K562 (cell line): ENCODE results near the gene ADRM1. TPM values are rescaled to one million over a fixed set of nuclear protein-coding genes. Genes with fewer than 3 reads are reported as not detected.

Source experiments
- ATAC-seq: fragments of 200-7000 bp; cut with Tn5 transposase; 3 replicates; pipeline ENCODE4 v1.9.1; 2020; ENCODE audit warnings: moderate library complexity
- BruUV-seq: library from RNA; stranded (reverse); fragments of 400-500 nt; replicated peaks from 2 replicates; lab custom pipeline; 2021; lab: Mats Ljungman, UMichigan
- CTCF ChIA-PET: fragments of 300-600 bp; formaldehyde crosslinking; extraction: SDS; loops from one replicate; lab custom pipeline; 2021; ENCODE audit warnings: low intra/inter-chr PET ratio; lab: Yijun Ruan, JAX
- POLR2A ChIA-PET: fragments of 300-600, 350-650 bp; sonication (Branson Sonifier 250); formaldehyde crosslinking; extraction: SDS; loops from one replicate; lab custom pipeline; 2021; ENCODE audit warnings: antibody characterized with exemption, inconsistent platforms; lab: Yijun Ruan, JAX
- DNase-seq, 4 experiments: peaks; one replicate each; pipeline versions ENCODE4 v3.0.0 to v3.0.0-alpha.2; 2011 to 2018; ENCODE audit warnings: low spot score in 3 of 4, mixed read lengths in 3 of 4; ENCODE audit errors: extremely low read depth in 1 of 4
- FAIRE-seq: peaks from 2 replicates; lab custom pipeline; 2011; peaks lifted over from hg19 to GRCh38; lab: Jason Lieb, UNC
- H2AFZ ChIP-seq: 2 replicates; pipeline ENCODE4 v1.6.0; 2011; ENCODE audit warnings: low read depth, low read length, control low read depth, inconsistent platforms
- H3K27ac ChIP-seq: fragments of 200-600 bp; 3 replicates; pipeline ENCODE4 v1.8.0; 2011; ENCODE audit warnings: low read depth, mild to moderate bottlenecking, control low read depth, inconsistent platforms, low read length, moderate library complexity, mixed read lengths; ENCODE audit errors: extremely low read depth
- H3K27me3 ChIP-seq, 2 experiments: fragments of 300-600 bp in 1 of 2; 2 replicates in 1 of 2; 3 replicates in 1 of 2; pipeline versions ENCODE4 v1.6.0 to v1.8.0; 2011; ENCODE audit warnings: inconsistent platforms in 2 of 2, low read length in 2 of 2, mild to moderate bottlenecking in 1 of 2, mixed read lengths in 1 of 2, moderate library complexity in 1 of 2; ENCODE audit not compliant: control insufficient read depth in 2 of 2, insufficient read depth in 2 of 2
- H3K36me3 ChIP-seq: fragments of 300-600 bp; 3 replicates; pipeline ENCODE4 v1.8.0; 2011; ENCODE audit warnings: mild to moderate bottlenecking, low read length, inconsistent platforms; ENCODE audit not compliant: control insufficient read depth, insufficient read depth
- H3K4me1 ChIP-seq, 2 experiments: fragments of 200-600 bp in 1 of 2; replicated peaks in 1 of 2; 2 replicates in 1 of 2; 3 replicates in 1 of 2; pipeline versions ENCODE4 v1.5.1 to v1.8.0; 2011; ENCODE audit warnings: inconsistent platforms in 2 of 2, low read length in 2 of 2, mild to moderate bottlenecking in 1 of 2, mixed read lengths in 1 of 2, moderate library complexity in 1 of 2; ENCODE audit not compliant: control insufficient read depth in 2 of 2, insufficient read depth in 2 of 2
- H3K4me2 ChIP-seq: 2 replicates; pipeline ENCODE4 v1.6.1; 2011; ENCODE audit warnings: low read length, control low read depth, inconsistent platforms, mixed read lengths; ENCODE audit not compliant: insufficient read depth
- H3K4me3 ChIP-seq: fragments of 200-600 bp; sonication (generic), shearing (Covaris generic); 2 replicates; pipeline ENCODE4 v1.5.1; 2016; ENCODE audit warnings: control low read depth, inconsistent platforms
- H3K79me2 ChIP-seq: fragments of 200-600 bp; 3 replicates; pipeline ENCODE4 v1.8.0; 2011; ENCODE audit warnings: low read length, inconsistent platforms; ENCODE audit not compliant: control insufficient read depth, insufficient read depth
- H3K9ac ChIP-seq, 2 experiments: 2 replicates each; pipeline versions ENCODE4 v1.6.0 to v1.6.1; 2011; ENCODE audit warnings: low read depth in 2 of 2, low read length in 2 of 2, control low read depth in 1 of 2, inconsistent platforms in 1 of 2, mild to moderate bottlenecking in 1 of 2, mixed read lengths in 1 of 2; ENCODE audit not compliant: insufficient read depth in 1 of 2
- H3K9me1 ChIP-seq: one replicate; pipeline ENCODE4 v1.6.0; 2011; ENCODE audit warnings: inconsistent platforms, mild to moderate bottlenecking, low read length, moderate library complexity; ENCODE audit not compliant: control insufficient read depth, insufficient read depth
- H3K9me3 ChIP-seq: replicated peaks from 2 replicates; pipeline ENCODE4 v1.5.1; 2011; ENCODE audit warnings: low read depth, low read length, inconsistent platforms; ENCODE audit not compliant: control insufficient read depth, insufficient read depth
- H4K20me1 ChIP-seq: replicated peaks from 2 replicates; pipeline ENCODE4 v1.6.1; 2011; ENCODE audit warnings: low read length, inconsistent platforms, mixed read lengths; ENCODE audit not compliant: control insufficient read depth, insufficient read depth
- BCLAF1 ChIP-seq, 2 experiments: fragments of 450-650 bp in 1 of 2; IDR thresholded peaks; 2 replicates each; pipeline ENCODE4 v1.6.1; 2011 to 2017; ENCODE audit warnings: low read depth in 2 of 2, antibody characterized with exemption in 1 of 2, borderline replicate concordance in 1 of 2, low read length in 1 of 2, mild to moderate bottlenecking in 1 of 2, mixed read lengths in 1 of 2; ENCODE audit not compliant: control insufficient read depth in 1 of 2
- CHD4 ChIP-seq: fragments of 200-600 bp; sonication (generic); IDR thresholded peaks from 3 replicates; pipeline ENCODE4 v1.6.1; 2012; ENCODE audit warnings: low read depth, mild to moderate bottlenecking, mixed read lengths, low read length, inconsistent platforms; ENCODE audit not compliant: insufficient read depth, insufficient replicate concordance, poor library complexity, severe bottlenecking
- HSF4 ChIP-seq: fragments of 250-450 bp; sonication (Bioruptor Pico); IDR thresholded peaks from 2 replicates; pipeline ENCODE4 v2.1.2; 2022; ENCODE audit warnings: mild to moderate bottlenecking, moderate library complexity, borderline replicate concordance
- RREB1 ChIP-seq: fragments of 250-450 bp; sonication (Bioruptor Pico); IDR thresholded peaks from 2 replicates; pipeline ENCODE4 v1.4.0; 2020
- SIRT6 ChIP-seq: IDR thresholded peaks from one replicate; pipeline ENCODE4 v1.6.1; 2012; ENCODE audit warnings: low read depth, mild to moderate bottlenecking, control low read depth, inconsistent platforms, low read length, moderate library complexity
- TCF7L2 ChIP-seq: fragments of 150-350 bp; IDR thresholded peaks from 2 replicates; pipeline ENCODE4 v1.6.1; 2016; ENCODE audit warnings: low read depth, mild to moderate bottlenecking, low read length, moderate library complexity
- ZFP91 ChIP-seq: sonication (generic); formaldehyde crosslinking; IDR thresholded peaks from 2 replicates; pipeline ENCODE4 v1.8.0; 2022; ENCODE audit warnings: mild to moderate bottlenecking, missing genetic modification reagents
- WGBS: fragments of 100-300 bp; shearing (Covaris generic); methylation state at CpG from one replicate; pipeline ENCODE4 v1.1.6; 2016; ENCODE audit warnings: low coverage, mixed read lengths; ENCODE audit not compliant: insufficient coverage; ENCODE audit errors: missing lambda C conversion rate; 5-methylcytosine and 5-hydroxymethylcytosine counted together
- in situ Hi-C: fragments of 300-500 bp; cut with MboI; formaldehyde crosslinking; loops from 4 replicates; pipeline ENCODE4 v1.15.0; 2018; ENCODE audit warnings: inconsistent platforms, mixed read lengths
- intact Hi-C: fragments of 100-400 bp; cut with micrococcal nuclease; formaldehyde crosslinking; loops from 2 replicates; pipeline ENCODE4 v1.14.2; 2022
- polyA plus RNA-seq, 8 experiments: library from polyadenylated mRNA; depleted of rRNA in 4 of 8; stranded (reverse) in 5 of 8; unstranded in 3 of 8; fragments of >200 nt; fragmentation: Nextera tagmentation in 2 of 8; fragmentation: Illumina TruSeq in 1 of 8; extraction: Ambion mirVana in 2 of 8; extraction: Trizol in 1 of 8; gene quantifications; 2 replicates each; pipeline versions ENCODE4 v1.2.1 to v1.2.3, GENCODE V29; 2011 to 2014; ENCODE audit warnings: inconsistent platforms in 1 of 8, missing spikeins in 1 of 8
- total RNA-seq, 7 experiments: library from RNA; depleted of rRNA in 6 of 7; stranded (reverse); fragments of >200 nt in 6 of 7; fragmentation: Illumina TruSeq in 2 of 7; extraction: Trizol in 2 of 7; gene quantifications; 2 replicates each; pipeline versions ENCODE4 v1.2.1 to v1.2.3, GENCODE V29; 2011 to 2021; ENCODE audit warnings: low replicate concordance in 1 of 7

Gene ADRM1
- total and polyA plus RNA-seq, 9 of the 15 experiments (the other 6 are each of a cell fraction or from before 2014, with no cell fraction given) = 5.0 to 223 (median 67.4) TPM

- H3K27ac ChIP-seq = no peak overlapping the region
- no peaks in the 10 kb centered on the region for H3K79me2 ChIP-seq
- no peak for FAIRE-seq
- no peaks in the 10 kb centered on the region for H3K9me3 ChIP-seq
- ATAC-seq = no peak
- intact Hi-C loops = no loop called here
- no peaks in the 10 kb centered on the region for H3K9me1 ChIP-seq
- ChIA-PET POLR2A (interaction anchor here (0.6 to 1.0 kb wide), 3 partner anchors 9 to 891 kb away, joined by 3 to 5 read pairs (median 3); no protein-coding TSS in a partner anchor), CTCF (no interaction called here)
- WGBS = 88% methylated on average over 29 of the region's 31 CpGs
- 0 out of 4 replicates have a peak overlapping the region, but pooled peaks of 1 of the 2 experiments have one; percentile 29 for H3K9ac ChIP-seq
- no peak overlapping the region for H3K4me2 ChIP-seq
- H3K27me3 ChIP-seq = no peaks in the 10 kb centered on the region
- H3K36me3 ChIP-seq = peaks cover 43% of the 10 kb centered on the region; the same call in 2 of the 3 replicates
- BruUV-seq = no TSS peak
- in situ Hi-C loops = no loop called here
- H3K4me1 ChIP-seq = peaks cover 0 to 4% of the 10 kb centered on the region in 2 experiments; a peak in 1 of 5 replicates
- H4K20me1 ChIP-seq = no peaks in the 10 kb centered on the region; the same call in 1 of the 2 replicates
- no peak overlapping the region for H2AFZ ChIP-seq
- no peak for DNase-seq
- H3K4me3 ChIP-seq = no peak overlapping the region
- no peak for TF ChIP-seq HSF4 (CRISPR knock-in tag)
- TF ChIP-seq TCF7L2 = no peak
- TF ChIP-seq ZFP91 (CRISPR knock-in tag) = no peak
- no peak for TF ChIP-seq CHD4
- no peak for TF ChIP-seq RREB1
- no peak for TF ChIP-seq SIRT6
- TF ChIP-seq BCLAF1 (IDR thresholded peaks at IDR 0.05; ENCODE audit: borderline replicate concordance in 1 of 2, control insufficient read depth in 1 of 2, low read depth in 2 of 2, low read length in 1 of 2) = no peak
These were observed 21.4 kb upstream of the ADRM1 start for GRCh38 chr20:62281161-62281933.
